Measurements from ENCODE around the gene GFM1. TPM values are rescaled to one million over a fixed set of nuclear protein-coding genes. Genes with fewer than 3 reads are reported as not detected.

The GFM1 gene
- total RNA-seq, 1 experiment from 2014 or later: 53.0 TPM

DNA sequence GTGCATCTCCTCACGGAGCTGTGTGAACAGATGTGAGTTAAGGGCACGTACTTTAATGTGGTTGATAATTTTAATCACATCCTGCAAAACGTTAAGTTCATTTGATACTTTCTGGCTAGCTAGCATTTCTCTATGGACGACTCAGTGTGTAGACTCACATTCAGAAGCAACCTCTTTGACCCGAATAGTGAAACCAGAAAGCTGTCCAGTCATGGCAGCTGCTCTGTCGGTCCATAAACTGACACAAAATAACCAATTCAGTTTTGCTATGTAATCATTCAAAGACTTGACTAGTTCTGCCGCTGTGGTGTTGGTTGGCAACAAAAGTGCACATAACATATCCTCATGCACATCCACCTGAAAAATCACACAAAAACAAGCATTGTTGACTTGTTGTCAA, 3.7 kb upstream of the GFM1 start:
- Histone ChIP-seq H3K36me3 (ENCODE audit: insufficient read depth, low read length, poor library complexity, severe bottlenecking) (no peaks in the 10 kb centered on the region), H3K4me1 (ENCODE audit: insufficient read depth, low read length, poor library complexity, severe bottlenecking) (peaks cover 6% of the 10 kb centered on the region), H3K27me3 (replicated peaks; ENCODE audit: insufficient read depth, low read depth, low read length, poor library complexity) (no peaks in the 10 kb centered on the region), H3K9me3 (ENCODE audit: low read depth, low read length, poor library complexity, severe bottlenecking) (no peaks in the 10 kb centered on the region), H3K27ac (ENCODE audit: low read depth, low read length, poor library complexity, severe bottlenecking) (no peak overlapping the region), H3K4me3 (ENCODE audit: low read depth, low read length, poor library complexity, severe bottlenecking) (no peak overlapping the region)
- no TSS peak for BruUV-seq (replicated peaks)
- ChIA-PET POLR2A (ENCODE audit: low non-redundant PET) (no interaction called here), CTCF (no interaction called here)
- intact Hi-C loops (cut with micrococcal nuclease; ENCODE audit: unreplicated experiment): no loop called here
- no peak for DNase-seq (ENCODE audit: low spot score)
- no peak for TF ChIP-seq EZH2 (IDR thresholded peaks at IDR 0.05; ENCODE audit: borderline replicate concordance, low read depth, low read length, poor library complexity, severe bottlenecking)
- TF ChIP-seq, protein P1, sequence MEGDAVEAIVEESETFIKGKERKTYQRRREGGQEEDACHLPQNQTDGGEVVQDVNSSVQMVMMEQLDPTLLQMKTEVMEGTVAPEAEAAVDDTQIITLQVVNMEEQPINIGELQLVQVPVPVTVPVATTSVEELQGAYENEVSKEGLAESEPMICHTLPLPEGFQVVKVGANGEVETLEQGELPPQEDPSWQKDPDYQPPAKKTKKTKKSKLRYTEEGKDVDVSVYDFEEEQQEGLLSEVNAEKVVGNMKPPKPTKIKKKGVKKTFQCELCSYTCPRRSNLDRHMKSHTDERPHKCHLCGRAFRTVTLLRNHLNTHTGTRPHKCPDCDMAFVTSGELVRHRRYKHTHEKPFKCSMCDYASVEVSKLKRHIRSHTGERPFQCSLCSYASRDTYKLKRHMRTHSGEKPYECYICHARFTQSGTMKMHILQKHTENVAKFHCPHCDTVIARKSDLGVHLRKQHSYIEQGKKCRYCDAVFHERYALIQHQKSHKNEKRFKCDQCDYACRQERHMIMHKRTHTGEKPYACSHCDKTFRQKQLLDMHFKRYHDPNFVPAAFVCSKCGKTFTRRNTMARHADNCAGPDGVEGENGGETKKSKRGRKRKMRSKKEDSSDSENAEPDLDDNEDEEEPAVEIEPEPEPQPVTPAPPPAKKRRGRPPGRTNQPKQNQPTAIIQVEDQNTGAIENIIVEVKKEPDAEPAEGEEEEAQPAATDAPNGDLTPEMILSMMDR (conservative IDR thresholded peaks at IDR 0.05; ENCODE audit: low read depth, low read length): no peak

DNA sequence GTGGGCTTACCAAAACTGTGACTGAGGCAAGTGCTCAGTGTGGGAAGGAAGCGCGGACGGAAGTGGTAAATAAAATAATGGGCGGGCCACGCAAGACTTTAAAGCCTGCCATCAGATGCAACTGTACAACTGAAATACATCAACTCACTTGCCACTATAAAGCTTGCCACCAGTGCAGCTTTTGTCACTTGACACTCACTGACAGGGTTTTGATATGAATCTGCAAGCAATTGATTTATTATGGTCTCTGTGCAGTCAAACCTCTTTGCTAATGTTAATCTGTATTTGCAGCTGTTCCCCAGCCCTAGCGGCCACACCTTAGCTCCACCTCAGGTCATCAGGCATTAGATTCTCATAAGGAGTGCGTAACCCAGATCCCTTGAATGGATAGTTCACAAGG, 2.3 kb upstream of the GFM1 start:
- CTCF ChIA-PET: no interaction called here

DNA sequence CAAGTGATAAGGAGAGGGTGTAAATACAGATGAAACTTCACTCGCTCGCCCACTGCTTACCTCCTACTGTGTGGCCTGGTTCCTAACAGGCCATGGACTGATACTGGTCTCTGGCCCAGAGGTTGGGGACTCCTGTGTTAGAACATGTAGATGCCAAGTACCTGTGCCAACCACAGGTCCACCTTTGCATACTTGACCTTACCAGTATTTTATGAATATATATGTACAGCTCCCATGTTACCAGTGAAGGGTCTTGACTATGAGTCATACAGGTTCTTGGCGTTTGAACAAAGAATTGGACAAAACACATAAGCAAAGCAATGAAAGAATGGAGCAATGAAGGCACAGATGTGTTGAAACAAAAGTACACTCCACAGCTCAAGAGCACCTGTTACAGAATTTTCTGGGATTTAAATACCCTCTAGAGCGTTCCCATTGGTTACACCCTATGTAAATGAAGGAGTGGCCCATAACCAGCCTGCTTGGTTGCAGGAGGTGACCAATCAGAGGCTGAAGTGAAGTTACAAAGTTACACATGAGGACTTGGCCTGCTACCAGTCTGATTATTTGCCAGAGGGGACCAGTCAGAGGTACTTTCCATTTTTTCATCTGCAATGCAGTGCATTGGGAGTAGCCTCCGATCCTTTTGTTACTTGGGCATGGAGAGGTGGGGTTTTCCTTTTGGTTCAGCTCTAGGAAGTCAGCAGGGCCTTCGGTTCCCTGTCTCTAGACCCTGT, 1.7 kb upstream of the GFM1 start:
- H3K27ac ChIP-seq (ENCODE audit: low read depth, low read length, poor library complexity, severe bottlenecking): no peak overlapping the region
- H3K27me3 ChIP-seq (replicated peaks; ENCODE audit: insufficient read depth, low read depth, low read length, poor library complexity): no peaks in the 10 kb centered on the region
- no peaks in the 10 kb centered on the region for H3K9me3 ChIP-seq (ENCODE audit: low read depth, low read length, poor library complexity, severe bottlenecking)
- TF ChIP-seq, protein P1 (conservative IDR thresholded peaks at IDR 0.05; ENCODE audit: low read depth, low read length): no peak
- no peak for TF ChIP-seq EZH2 (IDR thresholded peaks at IDR 0.05; ENCODE audit: borderline replicate concordance, low read depth, low read length, poor library complexity, severe bottlenecking)
- DNase-seq (ENCODE audit: low spot score): no peak
- peaks cover 6% of the 10 kb centered on the region for H3K4me1 ChIP-seq (ENCODE audit: insufficient read depth, low read length, poor library complexity, severe bottlenecking)
- H3K4me3 ChIP-seq (ENCODE audit: low read depth, low read length, poor library complexity, severe bottlenecking): no peak overlapping the region
- BruUV-seq (replicated peaks): no TSS peak
- H3K36me3 ChIP-seq (ENCODE audit: insufficient read depth, low read length, poor library complexity, severe bottlenecking): no peaks in the 10 kb centered on the region
- CTCF ChIA-PET: no interaction called here
- intact Hi-C loops (cut with micrococcal nuclease; ENCODE audit: unreplicated experiment): no loop called here
- POLR2A ChIA-PET (ENCODE audit: low non-redundant PET): no interaction called here

More for the DNA sequence above, 2.3 kb upstream of the GFM1 start:
- no peaks in the 10 kb centered on the region for H3K27me3 ChIP-seq (replicated peaks; ENCODE audit: insufficient read depth, low read depth, low read length, poor library complexity)
- no peak overlapping the region for H3K4me3 ChIP-seq (ENCODE audit: low read depth, low read length, poor library complexity, severe bottlenecking)
- BruUV-seq (replicated peaks): no TSS peak
- no peak for DNase-seq (ENCODE audit: low spot score)
- TF ChIP-seq, protein P1 (conservative IDR thresholded peaks at IDR 0.05; ENCODE audit: low read depth, low read length): no peak
- TF ChIP-seq EZH2 (IDR thresholded peaks at IDR 0.05; ENCODE audit: borderline replicate concordance, low read depth, low read length, poor library complexity, severe bottlenecking): no peak
- H3K9me3 ChIP-seq (ENCODE audit: low read depth, low read length, poor library complexity, severe bottlenecking): no peaks in the 10 kb centered on the region
- intact Hi-C loops (cut with micrococcal nuclease; ENCODE audit: unreplicated experiment): no loop called here
- no peaks in the 10 kb centered on the region for H3K36me3 ChIP-seq (ENCODE audit: insufficient read depth, low read length, poor library complexity, severe bottlenecking)
- H3K27ac ChIP-seq (ENCODE audit: low read depth, low read length, poor library complexity, severe bottlenecking): no peak overlapping the region
- peaks cover 6% of the 10 kb centered on the region for H3K4me1 ChIP-seq (ENCODE audit: insufficient read depth, low read length, poor library complexity, severe bottlenecking)
- POLR2A ChIA-PET (ENCODE audit: low non-redundant PET): no interaction called here
